ENCODE data around the gene UTP3.

UTP3 gene

DNA sequence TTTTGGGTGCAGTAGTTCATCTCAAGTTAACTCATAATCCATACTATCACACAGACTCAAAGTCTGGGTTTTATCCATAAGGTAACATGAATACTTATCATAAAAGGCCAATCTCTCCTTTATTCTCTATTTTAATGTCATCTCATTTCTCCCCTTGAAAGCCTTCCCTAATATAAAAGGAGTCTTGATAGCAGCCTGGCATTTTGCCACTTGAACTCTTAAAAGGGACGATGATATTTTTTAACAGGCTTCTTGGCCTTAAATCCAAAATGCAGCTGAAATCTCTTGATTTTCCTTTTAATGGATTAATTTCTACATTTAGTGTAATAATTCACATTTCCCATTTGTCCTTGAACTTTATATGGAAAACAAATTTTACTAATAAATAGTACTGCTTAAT, 13.6 kb upstream of the UTP3 start:
- TF ChIP-seq EGR1 (IDR thresholded peaks at IDR 0.05) (no peak), RAD21 (IDR thresholded peaks at IDR 0.05; ENCODE audit: low read depth) (no peak), TCF12 (IDR thresholded peaks at IDR 0.05; ENCODE audit: low read depth) (no peak), YY1 (IDR thresholded peaks at IDR 0.05; ENCODE audit: low read depth) (no peak), TAF1 (IDR thresholded peaks at IDR 0.05; ENCODE audit: low read depth) (no peak)
- TF ChIP-seq, protein P1, sequence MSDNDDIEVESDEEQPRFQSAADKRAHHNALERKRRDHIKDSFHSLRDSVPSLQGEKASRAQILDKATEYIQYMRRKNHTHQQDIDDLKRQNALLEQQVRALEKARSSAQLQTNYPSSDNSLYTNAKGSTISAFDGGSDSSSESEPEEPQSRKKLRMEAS (IDR thresholded peaks at IDR 0.05) = no peak

DNA sequence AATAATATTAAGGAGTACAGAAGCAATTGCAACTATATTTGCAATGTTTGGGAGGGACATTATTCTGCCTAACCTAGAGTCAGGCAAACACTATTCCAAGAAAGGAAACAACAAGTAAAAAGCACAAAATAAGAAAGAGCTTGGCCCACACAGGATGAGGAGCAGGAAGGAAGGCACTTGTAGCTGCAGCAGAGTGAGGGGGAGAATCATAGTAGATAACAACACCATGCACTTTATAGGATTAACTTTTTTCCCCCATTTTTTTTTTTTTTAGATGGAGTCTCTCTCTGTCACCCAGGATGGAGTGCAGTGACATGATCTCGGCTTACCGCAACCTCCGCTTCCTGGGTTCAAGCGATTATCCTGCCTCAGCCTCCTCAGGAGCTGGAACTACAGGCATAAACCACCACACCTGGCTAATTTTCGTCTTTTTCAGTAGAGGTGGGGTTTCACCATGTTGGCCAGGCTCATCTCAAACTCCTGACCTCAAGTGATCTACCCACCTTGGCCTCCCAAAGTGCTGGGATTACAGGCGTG, 11.7 kb upstream of the UTP3 start:
- no peak for TF ChIP-seq TAF1 (IDR thresholded peaks at IDR 0.05; ENCODE audit: low read depth)
- TF ChIP-seq ZBTB7A (IDR thresholded peaks at IDR 0.05; ENCODE audit: low read depth) = no peak
- no peak for TF ChIP-seq CREB1 (IDR thresholded peaks at IDR 0.05; ENCODE audit: low read depth)
- TF ChIP-seq TEAD4 (IDR thresholded peaks at IDR 0.05) = no peak

DNA sequence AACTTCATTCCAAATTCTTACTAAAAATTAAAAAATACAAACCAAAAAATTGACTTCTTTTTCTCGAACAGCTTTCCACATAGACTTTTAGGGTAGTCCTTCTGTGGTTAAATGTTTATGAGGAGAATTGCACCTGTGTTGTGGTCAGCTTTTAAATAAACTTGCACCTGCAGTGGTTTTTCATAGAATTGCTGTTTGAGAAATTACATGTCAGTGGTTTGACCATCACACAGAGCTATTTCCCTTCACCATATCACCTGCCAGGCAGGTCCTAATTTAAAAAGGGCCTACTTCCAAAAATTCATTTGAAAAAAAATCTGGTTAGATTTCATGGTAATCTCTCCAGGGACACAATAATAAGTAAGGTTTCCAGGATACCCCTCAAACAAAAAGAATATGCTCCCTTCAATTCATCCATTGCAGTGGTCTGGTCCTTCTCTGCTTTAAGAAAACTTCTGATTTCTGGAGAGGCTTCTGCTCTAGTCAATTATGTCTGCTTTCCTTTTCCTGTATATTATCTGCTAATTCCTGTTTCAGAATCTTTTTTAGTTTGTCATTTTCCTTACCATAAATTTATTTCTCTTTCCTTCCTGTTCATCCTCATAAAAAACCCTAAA, 9.8 kb upstream of the UTP3 start:
- TF ChIP-seq FOXM1 (IDR thresholded peaks at IDR 0.05; ENCODE audit: borderline replicate concordance, low read depth) (no peak), YY1 (IDR thresholded peaks at IDR 0.05; ENCODE audit: low read depth) (no peak), RAD21 (IDR thresholded peaks at IDR 0.05; ENCODE audit: low read depth) (no peak), TAF1 (IDR thresholded peaks at IDR 0.05; ENCODE audit: low read depth) (no peak), EGR1 (IDR thresholded peaks at IDR 0.05) (no peak), CREB1 (IDR thresholded peaks at IDR 0.05; ENCODE audit: low read depth) (no peak)

DNA sequence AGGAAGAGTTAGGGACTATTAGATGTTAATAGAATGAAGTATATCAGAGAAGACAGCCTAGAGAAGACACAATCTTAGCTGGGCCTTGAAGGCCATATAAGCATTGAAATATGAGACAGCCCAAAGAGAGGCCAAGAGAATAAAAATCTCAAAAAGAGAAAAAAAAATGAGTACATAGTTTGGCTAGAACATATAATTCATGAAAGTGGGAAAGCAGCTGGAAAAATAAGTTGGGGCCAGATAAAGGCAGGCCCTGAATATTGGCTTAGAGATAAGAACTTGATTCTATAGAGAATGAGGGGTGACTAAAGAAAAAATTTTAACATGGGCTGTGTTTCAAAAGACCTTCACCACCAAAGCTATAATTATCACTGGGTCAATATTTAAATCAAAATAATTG, 7.4 kb upstream of the UTP3 start:
- TF ChIP-seq TEAD4 (IDR thresholded peaks at IDR 0.05) = no peak

DNA sequence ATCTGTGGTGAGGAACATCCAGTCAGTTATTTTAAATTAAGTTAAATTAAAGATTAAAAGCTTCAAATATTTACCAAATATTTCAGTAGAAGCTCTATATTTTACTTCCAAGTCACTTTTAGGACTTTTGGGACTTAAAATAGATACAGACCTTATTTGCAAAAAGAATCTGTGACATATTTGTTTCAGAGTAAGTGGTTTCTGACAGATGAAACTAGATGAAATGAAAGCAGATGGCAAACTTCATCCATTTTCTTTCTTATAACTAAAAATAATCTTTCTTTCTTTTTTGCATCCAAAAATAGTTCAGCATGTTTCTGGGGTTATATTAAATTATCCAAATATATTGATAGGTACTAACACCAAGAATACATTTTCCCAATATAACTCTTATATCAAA, 6.6 kb upstream of the UTP3 start:
- no peak for TF ChIP-seq TAF1 (IDR thresholded peaks at IDR 0.05; ENCODE audit: low read depth)

DNA sequence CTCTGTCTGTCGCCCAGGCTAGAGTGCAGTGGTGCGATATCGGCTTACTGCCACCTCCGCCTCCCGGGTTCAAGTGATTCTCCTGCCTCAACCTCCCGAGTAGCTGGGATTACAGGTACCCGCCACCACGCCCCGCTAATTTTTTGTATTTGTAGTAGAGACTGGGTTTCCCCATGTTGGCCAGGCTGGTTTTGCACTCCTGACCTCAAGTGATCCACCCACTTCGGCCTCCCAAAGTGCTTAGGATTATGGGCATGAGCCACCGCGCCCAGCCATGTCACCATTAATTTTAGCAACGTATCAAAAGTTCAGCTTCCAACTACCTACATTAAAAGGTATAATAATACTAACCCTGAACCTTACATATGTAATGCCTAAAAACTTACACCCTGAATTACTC, 940 bp upstream of the UTP3 start:
- TF ChIP-seq TEAD4 (IDR thresholded peaks at IDR 0.05) (no peak), ZBTB7A (IDR thresholded peaks at IDR 0.05; ENCODE audit: low read depth) (no peak), YY1 (IDR thresholded peaks at IDR 0.05; ENCODE audit: low read depth) (no peak), EP300 (IDR thresholded peaks at IDR 0.05; ENCODE audit: borderline replicate concordance) (no peak), TAF1 (IDR thresholded peaks at IDR 0.05; ENCODE audit: low read depth) (no peak), RAD21 (IDR thresholded peaks at IDR 0.05; ENCODE audit: low read depth) (no peak), TCF12 (IDR thresholded peaks at IDR 0.05; ENCODE audit: low read depth) (no peak), CEBPB (IDR thresholded peaks at IDR 0.05) (no peak), EGR1 (IDR thresholded peaks at IDR 0.05) (no peak), FOXM1 (IDR thresholded peaks at IDR 0.05; ENCODE audit: borderline replicate concordance, low read depth) (no peak), CREB1 (IDR thresholded peaks at IDR 0.05; ENCODE audit: low read depth) (no peak), NFIC (IDR thresholded peaks at IDR 0.05) (no peak)
- TF ChIP-seq, protein P1 (IDR thresholded peaks at IDR 0.05) = no peak
- TF ChIP-seq, protein P2, sequence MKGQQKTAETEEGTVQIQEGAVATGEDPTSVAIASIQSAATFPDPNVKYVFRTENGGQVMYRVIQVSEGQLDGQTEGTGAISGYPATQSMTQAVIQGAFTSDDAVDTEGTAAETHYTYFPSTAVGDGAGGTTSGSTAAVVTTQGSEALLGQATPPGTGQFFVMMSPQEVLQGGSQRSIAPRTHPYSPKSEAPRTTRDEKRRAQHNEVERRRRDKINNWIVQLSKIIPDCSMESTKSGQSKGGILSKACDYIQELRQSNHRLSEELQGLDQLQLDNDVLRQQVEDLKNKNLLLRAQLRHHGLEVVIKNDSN (IDR thresholded peaks at IDR 0.05) = no peak
- TF ChIP-seq, protein P3, sequence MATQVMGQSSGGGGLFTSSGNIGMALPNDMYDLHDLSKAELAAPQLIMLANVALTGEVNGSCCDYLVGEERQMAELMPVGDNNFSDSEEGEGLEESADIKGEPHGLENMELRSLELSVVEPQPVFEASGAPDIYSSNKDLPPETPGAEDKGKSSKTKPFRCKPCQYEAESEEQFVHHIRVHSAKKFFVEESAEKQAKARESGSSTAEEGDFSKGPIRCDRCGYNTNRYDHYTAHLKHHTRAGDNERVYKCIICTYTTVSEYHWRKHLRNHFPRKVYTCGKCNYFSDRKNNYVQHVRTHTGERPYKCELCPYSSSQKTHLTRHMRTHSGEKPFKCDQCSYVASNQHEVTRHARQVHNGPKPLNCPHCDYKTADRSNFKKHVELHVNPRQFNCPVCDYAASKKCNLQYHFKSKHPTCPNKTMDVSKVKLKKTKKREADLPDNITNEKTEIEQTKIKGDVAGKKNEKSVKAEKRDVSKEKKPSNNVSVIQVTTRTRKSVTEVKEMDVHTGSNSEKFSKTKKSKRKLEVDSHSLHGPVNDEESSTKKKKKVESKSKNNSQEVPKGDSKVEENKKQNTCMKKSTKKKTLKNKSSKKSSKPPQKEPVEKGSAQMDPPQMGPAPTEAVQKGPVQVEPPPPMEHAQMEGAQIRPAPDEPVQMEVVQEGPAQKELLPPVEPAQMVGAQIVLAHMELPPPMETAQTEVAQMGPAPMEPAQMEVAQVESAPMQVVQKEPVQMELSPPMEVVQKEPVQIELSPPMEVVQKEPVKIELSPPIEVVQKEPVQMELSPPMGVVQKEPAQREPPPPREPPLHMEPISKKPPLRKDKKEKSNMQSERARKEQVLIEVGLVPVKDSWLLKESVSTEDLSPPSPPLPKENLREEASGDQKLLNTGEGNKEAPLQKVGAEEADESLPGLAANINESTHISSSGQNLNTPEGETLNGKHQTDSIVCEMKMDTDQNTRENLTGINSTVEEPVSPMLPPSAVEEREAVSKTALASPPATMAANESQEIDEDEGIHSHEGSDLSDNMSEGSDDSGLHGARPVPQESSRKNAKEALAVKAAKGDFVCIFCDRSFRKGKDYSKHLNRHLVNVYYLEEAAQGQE (IDR thresholded peaks at IDR 0.05; ENCODE audit: low read depth) = no peak

DNA sequence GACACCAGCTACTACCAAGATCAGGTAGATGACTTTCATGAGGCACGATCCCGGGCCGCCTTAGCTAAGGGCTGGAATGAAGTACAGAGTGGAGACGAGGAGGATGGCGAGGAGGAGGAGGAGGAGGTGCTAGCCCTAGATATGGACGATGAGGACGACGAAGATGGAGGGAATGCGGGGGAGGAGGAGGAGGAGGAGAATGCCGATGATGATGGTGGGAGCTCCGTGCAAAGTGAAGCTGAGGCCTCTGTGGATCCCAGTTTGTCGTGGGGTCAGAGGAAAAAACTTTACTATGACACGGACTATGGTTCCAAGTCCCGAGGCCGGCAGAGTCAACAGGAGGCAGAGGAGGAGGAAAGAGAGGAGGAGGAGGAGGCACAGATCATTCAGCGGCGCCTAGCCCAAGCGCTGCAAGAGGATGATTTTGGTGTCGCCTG, 481 bp downstream of the UTP3 start:
- TF ChIP-seq, protein P2 (IDR thresholded peaks at IDR 0.05) = no peak
- TF ChIP-seq, protein P1 (IDR thresholded peaks at IDR 0.05) = no peak

DNA sequence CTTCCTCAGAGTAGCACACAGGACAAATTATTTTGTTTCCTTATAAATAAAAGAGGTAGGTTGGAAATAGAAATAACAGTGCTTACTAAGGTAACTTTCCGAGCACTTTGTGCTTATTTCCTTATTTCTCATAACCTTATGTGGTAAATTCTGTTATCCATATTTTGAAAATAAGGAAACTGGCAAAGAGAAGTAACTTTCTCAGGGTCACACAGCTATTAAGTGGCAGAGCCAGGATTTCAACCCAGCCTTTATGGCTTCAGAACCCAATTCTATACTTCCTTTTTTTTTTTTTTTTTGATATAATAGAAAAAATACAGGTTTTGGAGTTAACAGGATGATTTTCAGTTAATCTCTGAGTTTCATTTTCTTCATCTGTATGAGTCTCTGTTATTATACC, 3.3 kb downstream of the UTP3 start:
- TF ChIP-seq TCF12 (IDR thresholded peaks at IDR 0.05; ENCODE audit: low read depth) = no peak
- no peak for TF ChIP-seq TAF1 (IDR thresholded peaks at IDR 0.05; ENCODE audit: low read depth)
- no peak for TF ChIP-seq EGR1 (IDR thresholded peaks at IDR 0.05)
- TF ChIP-seq, protein P3 (IDR thresholded peaks at IDR 0.05; ENCODE audit: low read depth) = no peak
- no peak for TF ChIP-seq EP300 (IDR thresholded peaks at IDR 0.05; ENCODE audit: borderline replicate concordance)
- TF ChIP-seq RAD21 (IDR thresholded peaks at IDR 0.05; ENCODE audit: low read depth) = no peak
- no peak for TF ChIP-seq CEBPB (IDR thresholded peaks at IDR 0.05)
- no peak for TF ChIP-seq ZBTB7A (IDR thresholded peaks at IDR 0.05; ENCODE audit: low read depth)
- TF ChIP-seq YY1 (IDR thresholded peaks at IDR 0.05; ENCODE audit: low read depth) = no peak
- TF ChIP-seq, protein P2 (IDR thresholded peaks at IDR 0.05) = no peak
- TF ChIP-seq TEAD4 (IDR thresholded peaks at IDR 0.05) = no peak
- TF ChIP-seq, protein P1 (IDR thresholded peaks at IDR 0.05) = no peak
- TF ChIP-seq FOXM1 (IDR thresholded peaks at IDR 0.05; ENCODE audit: borderline replicate concordance, low read depth) = no peak
- no peak for TF ChIP-seq NFIC (IDR thresholded peaks at IDR 0.05)
- no peak for TF ChIP-seq CREB1 (IDR thresholded peaks at IDR 0.05; ENCODE audit: low read depth)

Measured in Ishikawa (cell line).